Esophagus muscularis mucosa (tissue), 4 donors: ENCODE measurements around the gene GRIN3B. TPM values are rescaled to one million over a fixed set of nuclear protein-coding genes. Genes with fewer than 3 reads are reported as not detected.

Experiments used
- DNase-seq: peaks from one replicate; pipeline ENCODE4 v3.0.0-alpha.2; 2017; ENCODE audit errors: extremely low spot score
- H3K27ac ChIP-seq, 4 donors: fragments of 200-600 bp; sonication (generic); replicated peaks in 1 of 4; 1 replicate in 3 of 4; 2 replicates in 1 of 4; pipeline ENCODE4 v1.5.1; 2016 to 2019; ENCODE audit warnings: mild to moderate bottlenecking in 1 of 4
- H3K27me3 ChIP-seq, 4 donors: fragments of 200-600 bp; sonication (generic); one replicate each; pipeline versions ENCODE4 v1.5.1 to v1.6.0; 2016 to 2019
- H3K36me3 ChIP-seq, 4 donors: fragments of 200-600 bp; sonication (generic); one replicate each; pipeline ENCODE4 v1.5.1; 2016 to 2019
- H3K4me1 ChIP-seq, 4 donors: fragments of 200-600 bp; sonication (generic); one replicate each; pipeline ENCODE4 v1.5.1; 2016 to 2019
- H3K4me3 ChIP-seq, 4 donors: fragments of 200-600 bp; sonication (generic); 1 replicate in 2 of 4; 2 replicates in 2 of 4; pipeline ENCODE4 v1.5.1; 2016 to 2019; ENCODE audit warnings: mild to moderate bottlenecking in 4 of 4, moderate library complexity in 1 of 4
- H3K9me3 ChIP-seq, 4 donors: fragments of 200-600 bp; sonication (generic); 1 replicate in 3 of 4; 2 replicates in 1 of 4; pipeline ENCODE4 v1.5.1; 2016 to 2019
- CTCF ChIP-seq, 3 experiments: fragments of 200-600 bp in 2 of 3; fragments of 450-650 bp in 1 of 3; sonication (generic) in 2 of 3; IDR thresholded peaks; one replicate each; pipeline ENCODE4 v1.5.1; 2017 to 2019; ENCODE audit warnings: antibody characterized with exemption in 3 of 3, mild to moderate bottlenecking in 2 of 3, moderate library complexity in 1 of 3
- EP300 ChIP-seq: sonication (generic); formaldehyde crosslinking; IDR thresholded peaks from one replicate; pipeline ENCODE4 v1.6.1; 2017; ENCODE audit warnings: antibody characterized with exemption
- POLR2A ChIP-seq: fragments of 450-650 bp; IDR thresholded peaks from one replicate; pipeline ENCODE4 v1.6.1; 2017; ENCODE audit warnings: antibody characterized with exemption, moderate library complexity, mild to moderate bottlenecking, low read depth
- POLR2AphosphoS5 ChIP-seq, 2 donors: sonication (generic); formaldehyde crosslinking; IDR thresholded peaks; one replicate each; pipeline ENCODE4 v1.6.1; 2017; ENCODE audit warnings: antibody characterized with exemption in 2 of 2
- WGBS: methylation state at CpG from one replicate; pipeline ENCODE4 v1.1.5; 2018; 5-methylcytosine and 5-hydroxymethylcytosine counted together
- intact Hi-C: fragments of 100-400 bp; cut with DNase I; formaldehyde crosslinking; loops from one replicate; pipeline ENCODE4 v1.15.1; 2023
- small RNA-seq, 3 donors: library from RNA; depleted of rRNA; stranded (forward); fragments of <200 nt; gene quantifications; one replicate each; pipeline ENCODE3, GENCODE V24; 2016
- total RNA-seq, 4 donors: library from RNA; depleted of rRNA; stranded (reverse); fragments of >200 nt; gene quantifications; one replicate each; pipeline versions ENCODE4 v1.1.0 to v1.2.1, GENCODE V29; 2016

GRIN3B gene
- total RNA-seq, 4 donors from 2014 or later = 0.13 to 0.17 TPM; not detected in 2

- Histone ChIP-seq H3K4me3 (no peak overlapping the region), H3K27me3 (no peaks in the 10 kb centered on the region), H3K36me3 (peaks cover 0 to 33% (median 6%) of the 10 kb centered on the region in 4 donors), H3K9me3 (peaks cover 4 to 44% (median 40%) of the 10 kb centered on the region in 4 donors), H3K4me1 (no peaks in the 10 kb centered on the region), H3K27ac (no peak overlapping the region)
- no peak for TF ChIP-seq EP300
- TF ChIP-seq POLR2AphosphoS5 (IDR thresholded peaks at IDR 0.05) = no peak
- no peak for TF ChIP-seq CTCF (IDR thresholded peaks at IDR 0.05)
- TF ChIP-seq POLR2A = no peak
- intact Hi-C loops = no loop called here
- no peak for DNase-seq
- 51% methylated on average over 2 of the region's 3 CpGs for WGBS
Measured at GRCh38 chr19:1057176-1057855, 57.1 kb downstream of the GRIN3B start.

- WGBS = 94% methylated on average over 4 of the region's 5 CpGs
- H3K4me1 ChIP-seq = no peaks in the 10 kb centered on the region
- no peaks in the 10 kb centered on the region for H3K27me3 ChIP-seq
- no peak overlapping the region for H3K4me3 ChIP-seq
- H3K9me3 ChIP-seq = peaks cover 4 to 44% (median 40%) of the 10 kb centered on the region in 4 donors
- TF ChIP-seq POLR2AphosphoS5 (IDR thresholded peaks at IDR 0.05) = no peak
- no peak for TF ChIP-seq EP300
- H3K36me3 ChIP-seq = peaks cover 0 to 33% (median 6%) of the 10 kb centered on the region in 4 donors
- no peak overlapping the region for H3K27ac ChIP-seq
- DNase-seq = no peak
- intact Hi-C loops = no loop called here
Measured at GRCh38 chr19:1058112-1058511, 57.9 kb downstream of the GRIN3B start.

Small RNAs within 50 kb of the gene (small RNA-seq; reads per million reads assigned to genes)
- gene RNU6-2 = 0 to 0.84 (median 0) reads per million in 3 donors

Other genes with a start within 250 kb of the GRIN3B start
- 1 to 10 TPM in 1 of 4 donors, not detected in 3; 2.0 TPM for gene MISP, start 249.3 kb upstream of the GRIN3B start, total RNA-seq
- 100 to 1,000 TPM in 1 of 4 donors, 10 to 100 TPM in 3; 76.8 to 110 (median 95.3) TPM for gene PTBP1, start 203.0 kb upstream of the GRIN3B start, total RNA-seq
- not detected for gene PLPPR3, start 178.5 kb upstream of the GRIN3B start, total RNA-seq
- gene AZU1, start 172.6 kb upstream of the GRIN3B start, total RNA-seq = 1 to 10 TPM in 1 of 4 donors, under 1 TPM in 1, not detected in 2; 0.40 to 1.3 TPM
- 1 to 10 TPM in 1 of 4 donors, not detected in 3; 1.2 TPM for gene PRTN3, start 159.4 kb upstream of the GRIN3B start, total RNA-seq
- 1 to 10 TPM in 3 of 4 donors, under 1 TPM in 1; 0.45 to 3.3 (median 1.6) TPM for gene ELANE, start 148.1 kb upstream of the GRIN3B start, total RNA-seq
- gene CFD, start 140.8 kb upstream of the GRIN3B start, total RNA-seq = 1,000 to 10,000 TPM in 1 of 4 donors, 100 to 1,000 TPM in 3; 298 to 1,068 (median 643) TPM
- gene MED16, start 107.2 kb upstream of the GRIN3B start, total RNA-seq = 10 to 100 TPM; 26.3 to 50.9 (median 37.2) TPM
- gene RNU6-9, start 106.9 kb upstream of the GRIN3B start, total RNA-seq = not detected
- gene R3HDM4, start 87.2 kb upstream of the GRIN3B start, total RNA-seq = 10 to 100 TPM; 32.0 to 52.5 (median 40.0) TPM
- not detected for gene KISS1R, start 83.1 kb upstream of the GRIN3B start, total RNA-seq
- 1 to 10 TPM; 2.9 to 8.4 (median 5.0) TPM for gene ARID3A, start 74.4 kb upstream of the GRIN3B start, total RNA-seq
- 10 to 100 TPM in 3 of 4 donors, 1 to 10 TPM in 1; 9.9 to 30.3 (median 28.4) TPM for gene WDR18, start 16.1 kb upstream of the GRIN3B start, total RNA-seq
- gene TMEM259, start 20.7 kb downstream of the GRIN3B start, total RNA-seq = 100 to 1,000 TPM; 129 to 187 (median 160) TPM
- gene RNU6-2, start 21.1 kb downstream of the GRIN3B start, total RNA-seq = not detected
- gene CNN2, start 26.2 kb downstream of the GRIN3B start, total RNA-seq = 10 to 100 TPM; 47.3 to 98.1 (median 81.3) TPM
- gene ABCA7, start 39.7 kb downstream of the GRIN3B start, total RNA-seq = 1 to 10 TPM; 3.9 to 9.5 (median 6.9) TPM
- 10 to 100 TPM; 17.8 to 28.3 (median 21.2) TPM for gene ARHGAP45, start 66.7 kb downstream of the GRIN3B start, total RNA-seq
- gene POLR2E, start 95.0 kb downstream of the GRIN3B start, total RNA-seq = 100 to 1,000 TPM in 3 of 4 donors, 10 to 100 TPM in 1; 96.8 to 198 (median 135) TPM
- 100 to 1,000 TPM; 338 to 386 (median 375) TPM for gene GPX4, start 103.6 kb downstream of the GRIN3B start, total RNA-seq
- gene SBNO2, start 173.8 kb downstream of the GRIN3B start, total RNA-seq = 100 to 1,000 TPM in 1 of 4 donors, 10 to 100 TPM in 3; 16.2 to 141 (median 30.5) TPM
- 10 to 100 TPM; 52.2 to 95.7 (median 73.2) TPM for gene STK11, start 205.4 kb downstream of the GRIN3B start, total RNA-seq
- gene CBARP, start 237.6 kb downstream of the GRIN3B start, total RNA-seq = 1 to 10 TPM in 1 of 4 donors, under 1 TPM in 2, not detected in 1; 0.58 to 1.0 (median 0.99) TPM
- 100 to 1,000 TPM in 2 of 4 donors, 10 to 100 TPM in 2; 77.5 to 140 (median 109) TPM for gene ATP5F1D, start 241.3 kb downstream of the GRIN3B start, total RNA-seq
- 10 to 100 TPM; 20.3 to 72.2 (median 31.8) TPM for gene MIDN, start 248.2 kb downstream of the GRIN3B start, total RNA-seq